ENCODE data around the gene AUTS2.

DNA sequence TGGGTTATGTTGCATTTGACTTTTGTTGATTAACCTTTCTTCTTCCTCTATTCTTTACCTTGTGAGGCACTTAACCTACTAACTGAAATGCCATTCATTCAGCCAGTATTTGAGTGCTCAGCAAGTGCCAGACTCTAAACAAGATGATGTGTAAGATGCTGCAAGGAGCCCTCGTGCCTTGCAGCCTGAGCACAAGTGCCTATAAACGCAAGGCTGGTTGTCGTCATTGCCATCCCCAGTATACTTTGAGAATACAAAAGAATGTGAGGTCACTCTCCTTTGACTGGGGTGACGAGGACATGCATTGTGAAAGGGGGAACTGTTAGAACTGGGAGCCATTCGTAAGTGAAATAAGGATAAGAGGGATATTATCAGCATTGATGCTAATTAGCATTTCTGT, 103.0 kb downstream of the AUTS2 start:
- TF ChIP-seq POLR2A (IDR thresholded peaks at IDR 0.05; ENCODE audit: low read depth, low read length) = no peak
- no peak for TF ChIP-seq POLR2AphosphoS5 (IDR thresholded peaks at IDR 0.05; ENCODE audit: low read depth, low read length)

All from GM12891 (cell line).